HG02938 (cell line): ENCODE measurements around the gene LDLRAD3.

Experiments used
- ATAC-seq: cut with Tn5 transposase; IDR thresholded peaks from one replicate; pipeline ENCODE4 v1.9.1; 2021; ENCODE audit warnings: mild to moderate bottlenecking, moderate library complexity; ENCODE audit not compliant: unreplicated experiment

LDLRAD3 gene

GRCh38 chr11:36126678-36127077 is 182.8 kb downstream of the LDLRAD3 start:
- no peak for ATAC-seq

- ATAC-seq, result no peak
Observed at GRCh38 chr11:36127550-36127949, 183.7 kb downstream of the LDLRAD3 start.

- no peak for ATAC-seq
Observed at GRCh38 chr11:36129955-36130354, 186.1 kb downstream of the LDLRAD3 start.

GRCh38 chr11:36130401-36130800 is 186.5 kb downstream of the LDLRAD3 start:
- no peak for ATAC-seq

GRCh38 chr11:36131721-36132397 is 188.0 kb downstream of the LDLRAD3 start:
- ATAC-seq, result no peak

- ATAC-seq, result no peak
Observed at GRCh38 chr11:36132940-36133339, 189.1 kb downstream of the LDLRAD3 start.

- no peak for ATAC-seq
Observed at GRCh38 chr11:36135076-36135475, 191.2 kb downstream of the LDLRAD3 start.

- ATAC-seq, result no peak
Observed at GRCh38 chr11:36139767-36140166, 195.9 kb downstream of the LDLRAD3 start.

- no peak for ATAC-seq
Observed at GRCh38 chr11:36141196-36141953, 197.5 kb downstream of the LDLRAD3 start.

GRCh38 chr11:36141956-36142355 is 198.1 kb downstream of the LDLRAD3 start:
- no peak for ATAC-seq

GRCh38 chr11:36142439-36142838 is 198.6 kb downstream of the LDLRAD3 start:
- ATAC-seq, result no peak

- ATAC-seq, result no peak
Observed at GRCh38 chr11:36142879-36143278, 199.0 kb downstream of the LDLRAD3 start.

GRCh38 chr11:36146437-36146836 is 202.6 kb downstream of the LDLRAD3 start:
- no peak for ATAC-seq

GRCh38 chr11:36147491-36147890 is 203.6 kb downstream of the LDLRAD3 start:
- ATAC-seq, result no peak

- ATAC-seq, result no peak
Observed at GRCh38 chr11:36148701-36149100, 204.8 kb downstream of the LDLRAD3 start.

GRCh38 chr11:36149538-36150242 is 205.8 kb downstream of the LDLRAD3 start:
- ATAC-seq, result peak; percentile 86

- no peak for ATAC-seq
Observed at GRCh38 chr11:36150986-36151385, 207.1 kb downstream of the LDLRAD3 start.

GRCh38 chr11:36151933-36152580 is 208.2 kb downstream of the LDLRAD3 start:
- ATAC-seq, result no peak

GRCh38 chr11:36153551-36153950 is 209.7 kb downstream of the LDLRAD3 start:
- no peak for ATAC-seq

- no peak for ATAC-seq
Observed at GRCh38 chr11:36155124-36155561, 211.3 kb downstream of the LDLRAD3 start.

GRCh38 chr11:36155770-36156160 is 211.9 kb downstream of the LDLRAD3 start:
- no peak for ATAC-seq
